ENCODE measurements around the gene UNC45B. TPM values are rescaled to one million over a fixed set of nuclear protein-coding genes. Genes with fewer than 3 reads are reported as not detected.

Gene UNC45B
- total and polyA plus RNA-seq, 9 donors = 121 to 222 (median 164) TPM

DNA sequence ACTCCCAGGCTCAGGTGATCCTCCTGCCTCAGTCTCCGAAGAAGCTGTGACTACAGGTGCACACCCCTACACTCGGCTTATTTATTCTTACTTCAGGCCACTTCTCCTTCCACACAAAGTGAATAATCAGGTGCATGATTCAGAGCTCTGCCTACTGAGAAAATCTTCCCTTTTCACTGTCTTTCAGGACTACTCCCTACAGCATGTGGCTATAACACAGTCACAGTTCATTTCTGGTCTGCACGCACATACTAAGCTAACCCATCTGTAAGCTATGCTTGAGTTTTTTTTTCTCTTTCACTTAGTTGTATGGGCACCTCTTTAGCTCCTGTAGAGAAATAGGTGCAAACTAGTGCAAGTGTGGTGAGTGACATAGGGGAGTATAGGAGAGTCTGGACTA, 87.7 kb downstream of the UNC45B start:
- 78% methylated on average over 2 of the region's 3 CpGs for WGBS (ENCODE audit: insufficient coverage)
- H3K27me3 ChIP-seq (ENCODE audit: control insufficient read depth, insufficient read depth, low read length) = no peaks in the 10 kb centered on the region

DNA sequence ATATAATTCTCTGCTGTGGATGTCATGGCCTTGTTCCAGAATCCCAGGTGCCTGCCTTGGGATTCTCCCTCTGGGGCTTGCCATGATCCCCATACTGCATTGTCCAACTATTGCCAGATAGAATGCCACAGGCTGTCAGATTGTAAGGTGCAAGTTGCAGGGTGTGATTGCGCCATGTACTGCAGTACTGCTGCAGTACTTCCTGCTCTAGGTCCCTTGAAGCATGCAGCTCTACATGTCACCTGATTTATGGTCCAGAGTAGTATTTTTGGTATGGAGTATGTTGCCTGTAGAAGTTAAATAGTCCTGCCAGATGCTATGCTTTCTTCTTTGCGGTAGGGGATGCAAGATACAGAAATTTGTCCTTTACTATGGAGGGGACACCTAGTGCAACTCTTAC, 88.3 kb downstream of the UNC45B start:
- Histone ChIP-seq H3K36me3 (ENCODE audit: control insufficient read depth, insufficient read depth, low read length) (no peaks in the 10 kb centered on the region), H3K27ac (ENCODE audit: low read length) (no peak overlapping the region), H3K9me3 (replicated peaks; ENCODE audit: control insufficient read depth, low read depth, low read length) (no peaks in the 10 kb centered on the region), H3K27me3 (ENCODE audit: control insufficient read depth, insufficient read depth, low read length) (no peaks in the 10 kb centered on the region), H3K4me3 (ENCODE audit: low read length) (no peak overlapping the region), H3K4me1 (ENCODE audit: control insufficient read depth, insufficient read depth, low read length) (no peaks in the 10 kb centered on the region)
- 50% methylated on average over 1 of the region's 2 CpGs for WGBS (ENCODE audit: insufficient coverage)
- DNase-seq = no peak

More for the DNA sequence above, 87.7 kb downstream of the UNC45B start:
- DNase-seq = no peak
- H3K9me3 ChIP-seq (replicated peaks; ENCODE audit: control insufficient read depth, low read depth, low read length) = no peaks in the 10 kb centered on the region
- H3K27ac ChIP-seq (ENCODE audit: low read length) = no peak overlapping the region
- no peaks in the 10 kb centered on the region for H3K4me1 ChIP-seq (ENCODE audit: control insufficient read depth, insufficient read depth, low read length)
- H3K36me3 ChIP-seq (ENCODE audit: control insufficient read depth, insufficient read depth, low read length) = no peaks in the 10 kb centered on the region
- no peak overlapping the region for H3K4me3 ChIP-seq (ENCODE audit: low read length)

DNA sequence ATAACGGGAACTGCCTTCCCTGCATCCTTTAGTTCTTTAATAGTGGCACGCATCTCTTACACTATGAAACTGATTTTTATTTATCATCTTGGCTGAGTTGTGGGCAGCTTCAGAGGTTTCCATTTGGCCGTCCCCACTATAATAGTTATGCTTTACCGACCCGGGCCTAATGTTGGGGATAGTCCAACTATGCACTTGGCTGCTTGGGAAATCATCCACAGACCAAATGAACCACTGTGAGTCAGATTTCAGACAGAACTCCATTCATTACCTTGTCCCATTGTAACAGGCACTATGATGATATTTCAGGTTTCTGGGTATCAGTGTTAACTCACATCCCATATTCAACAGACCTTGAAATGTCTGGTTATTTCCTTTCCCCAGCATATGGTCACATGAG, 89.2 kb downstream of the UNC45B start:
- peaks cover 5% of the 10 kb centered on the region for H3K4me1 ChIP-seq (ENCODE audit: control insufficient read depth, insufficient read depth, low read length)
- no peak overlapping the region for H3K4me3 ChIP-seq (ENCODE audit: low read length)
- DNase-seq = no peak
- no peaks in the 10 kb centered on the region for H3K27me3 ChIP-seq (ENCODE audit: control insufficient read depth, insufficient read depth, low read length)
- no peaks in the 10 kb centered on the region for H3K36me3 ChIP-seq (ENCODE audit: control insufficient read depth, insufficient read depth, low read length)
- no peaks in the 10 kb centered on the region for H3K9me3 ChIP-seq (replicated peaks; ENCODE audit: control insufficient read depth, low read depth, low read length)
- H3K27ac ChIP-seq (ENCODE audit: low read length) = no peak overlapping the region
- WGBS (ENCODE audit: insufficient coverage) = 80% methylated on average over 1 of the region's 5 CpGs

DNA sequence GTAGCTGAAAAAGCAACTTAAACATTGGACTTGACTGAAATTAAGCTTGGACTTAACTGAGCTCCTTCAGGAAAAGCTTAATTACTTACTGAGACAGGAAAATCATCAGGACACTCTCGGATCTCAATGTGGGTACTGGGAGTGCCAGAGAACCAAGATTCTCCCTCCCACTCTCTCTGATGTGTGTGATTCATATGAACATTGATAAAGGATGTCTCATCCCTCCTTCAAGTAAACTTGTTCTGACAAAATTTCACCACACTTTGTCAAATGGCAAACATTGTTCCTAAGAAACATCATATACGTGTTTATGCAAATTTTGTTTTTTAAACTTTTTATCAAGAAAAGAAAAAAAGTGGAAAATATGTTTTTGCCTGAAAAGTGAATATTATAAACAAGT, 91.2 kb downstream of the UNC45B start:
- Histone ChIP-seq H3K4me3 (ENCODE audit: low read length) (no peak overlapping the region), H3K4me1 (ENCODE audit: control insufficient read depth, insufficient read depth, low read length) (peaks cover 11% of the 10 kb centered on the region), H3K36me3 (ENCODE audit: control insufficient read depth, insufficient read depth, low read length) (no peaks in the 10 kb centered on the region), H3K9me3 (replicated peaks; ENCODE audit: control insufficient read depth, low read depth, low read length) (no peaks in the 10 kb centered on the region), H3K27me3 (ENCODE audit: control insufficient read depth, insufficient read depth, low read length) (no peaks in the 10 kb centered on the region), H3K27ac (ENCODE audit: low read length) (no peak overlapping the region)
- no CpG with 5 or more reads among the region's 2 CpGs for WGBS (ENCODE audit: insufficient coverage)
- DNase-seq = no peak

Other genes with a start within 250 kb of the UNC45B start
- gene CCT6B, start 186.4 kb upstream of the UNC45B start, total RNA-seq = 2.4 TPM
- gene CCT6B, start 186.4 kb upstream of the UNC45B start, polyA plus RNA-seq (ENCODE audit: insufficient read depth in 1 of 8, insufficient read length in 8 of 8, low replicate concordance in 1 of 8) = 1 to 10 TPM; 1.7 to 3.2 (median 2.2) TPM
- 12.3 TPM for gene ZNF830, start 186.3 kb upstream of the UNC45B start, total RNA-seq
- gene ZNF830, start 186.3 kb upstream of the UNC45B start, polyA plus RNA-seq (ENCODE audit: insufficient read depth in 1 of 8, insufficient read length in 8 of 8, low replicate concordance in 1 of 8) = 10 to 100 TPM; 12.8 to 17.6 (median 15.1) TPM
- 22.1 TPM for gene LIG3, start 167.3 kb upstream of the UNC45B start, total RNA-seq
- gene LIG3, start 167.3 kb upstream of the UNC45B start, polyA plus RNA-seq (ENCODE audit: insufficient read depth in 1 of 8, insufficient read length in 8 of 8, low replicate concordance in 1 of 8) = 10 to 100 TPM; 21.6 to 26.6 (median 23.1) TPM
- 7.1 TPM for gene RFFL, start 84.1 kb upstream of the UNC45B start, total RNA-seq
- gene RFFL, start 84.1 kb upstream of the UNC45B start, polyA plus RNA-seq (ENCODE audit: insufficient read depth in 1 of 8, insufficient read length in 8 of 8, low replicate concordance in 1 of 8) = 10 to 100 TPM in 2 of 8 donors, 1 to 10 TPM in 6; 5.9 to 11.2 (median 8.8) TPM
- 4.2 TPM for gene RAD51D, start 28.0 kb upstream of the UNC45B start, total RNA-seq
- gene RAD51D, start 28.0 kb upstream of the UNC45B start, polyA plus RNA-seq (ENCODE audit: insufficient read depth in 1 of 8, insufficient read length in 8 of 8, low replicate concordance in 1 of 8) = 1 to 10 TPM; 5.8 to 8.2 (median 6.6) TPM
- gene FNDC8, start 26.2 kb upstream of the UNC45B start, total RNA-seq = not detected
- under 1 TPM in 2 of 8 donors, not detected in 6; 0.11 to 0.12 TPM for gene FNDC8, start 26.2 kb upstream of the UNC45B start, polyA plus RNA-seq (ENCODE audit: insufficient read depth in 1 of 8, insufficient read length in 8 of 8, low replicate concordance in 1 of 8)
- gene NLE1, start 5.5 kb upstream of the UNC45B start, total RNA-seq = 16.1 TPM
- 10 to 100 TPM; 13.8 to 18.9 (median 16.9) TPM for gene NLE1, start 5.5 kb upstream of the UNC45B start, polyA plus RNA-seq (ENCODE audit: insufficient read depth in 1 of 8, insufficient read length in 8 of 8, low replicate concordance in 1 of 8)
- gene SLC35G3, start 46.6 kb downstream of the UNC45B start, total RNA-seq = not detected
- gene SLC35G3, start 46.6 kb downstream of the UNC45B start, polyA plus RNA-seq (ENCODE audit: insufficient read depth in 1 of 8, insufficient read length in 8 of 8, low replicate concordance in 1 of 8) = under 1 TPM; 0.10 to 0.49 (median 0.31) TPM
- gene SLFN5, start 95.3 kb downstream of the UNC45B start, total RNA-seq = 8.9 TPM
- 1 to 10 TPM; 2.6 to 6.0 (median 4.9) TPM for gene SLFN5, start 95.3 kb downstream of the UNC45B start, polyA plus RNA-seq (ENCODE audit: insufficient read depth in 1 of 8, insufficient read length in 8 of 8, low replicate concordance in 1 of 8)
- gene SLFN11, start 225.8 kb downstream of the UNC45B start, total RNA-seq = 13.6 TPM
- 10 to 100 TPM in 2 of 8 donors, 1 to 10 TPM in 6; 6.8 to 19.8 (median 8.0) TPM for gene SLFN11, start 225.8 kb downstream of the UNC45B start, polyA plus RNA-seq (ENCODE audit: insufficient read depth in 1 of 8, insufficient read length in 8 of 8, low replicate concordance in 1 of 8)